Limb (tissue), 2 donors: ENCODE results near the gene PPP3CA.
"Not testable (repeated sequence)": the region's sequence is repeated elsewhere in the genome, so short reads cannot be mapped to it uniquely, and the experiment has no call there.

ENCODE experiments used
- DNase-seq, 2 donors: peaks; one replicate each; pipeline ENCODE4 v3.0.0-alpha.2; 2016; ENCODE audit errors: extremely low spot score in 2 of 2

Gene PPP3CA

DNA sequence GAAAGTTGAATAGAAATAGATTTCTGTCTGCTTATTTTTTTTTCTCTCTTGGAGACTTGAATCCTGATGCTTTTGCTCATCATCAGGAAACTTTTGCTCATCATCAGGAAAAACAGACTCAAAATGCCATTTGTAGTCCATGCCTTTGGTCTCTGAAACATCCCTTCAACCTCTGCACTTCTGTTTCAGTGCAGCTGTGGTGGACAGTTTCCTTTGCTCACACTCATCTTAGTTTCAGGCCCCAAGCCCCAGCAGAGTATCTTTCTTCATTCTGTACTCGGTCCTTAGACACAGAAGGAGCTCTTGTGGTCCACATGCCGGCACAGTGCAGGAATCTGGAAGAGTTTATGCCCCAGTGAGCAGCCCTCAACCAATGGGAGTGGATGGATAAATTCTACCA, 337.9 kb downstream of the PPP3CA start:
- DNase-seq: no peak

DNA sequence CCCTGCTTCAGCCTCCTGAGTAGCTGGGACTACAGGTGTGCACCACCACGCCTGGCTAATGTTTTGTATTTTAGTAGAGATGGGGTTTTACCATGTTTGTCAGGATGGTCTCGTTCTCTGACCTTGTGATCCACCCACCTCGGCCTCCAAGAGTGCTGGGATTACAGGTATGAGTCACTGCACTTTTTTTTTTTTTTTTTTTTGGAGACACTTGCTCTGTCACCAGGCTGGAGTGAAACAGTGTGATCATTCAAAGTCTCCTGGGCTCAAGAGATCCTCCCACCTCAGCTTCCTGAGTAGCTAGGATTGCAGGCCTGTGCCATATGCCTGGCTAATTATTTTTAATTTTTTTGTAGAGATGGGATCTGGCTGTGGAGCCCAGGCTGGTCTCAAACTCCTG, 338.8 kb downstream of the PPP3CA start:
- DNase-seq: no peak

DNA sequence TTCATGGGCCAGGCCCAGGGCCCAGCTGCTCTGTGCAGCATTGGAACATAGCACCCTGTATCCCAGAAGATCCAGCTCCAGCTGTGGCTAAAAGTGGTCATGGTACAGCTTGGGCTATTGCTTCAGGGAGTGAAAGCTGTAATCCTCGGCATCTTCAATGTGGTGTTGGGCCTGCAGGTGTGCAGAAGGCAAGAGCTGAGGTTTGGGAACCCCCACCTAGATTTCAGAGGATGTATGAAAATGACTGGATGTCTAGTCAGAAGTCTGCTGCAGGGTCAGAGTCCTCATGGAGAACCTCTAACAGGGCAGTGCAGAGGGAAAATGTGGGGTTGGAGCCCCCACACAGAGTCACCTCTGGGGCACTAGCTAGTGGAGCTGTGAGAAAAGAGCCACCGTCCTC, 341.7 kb downstream of the PPP3CA start:
- DNase-seq: no peak

DNA sequence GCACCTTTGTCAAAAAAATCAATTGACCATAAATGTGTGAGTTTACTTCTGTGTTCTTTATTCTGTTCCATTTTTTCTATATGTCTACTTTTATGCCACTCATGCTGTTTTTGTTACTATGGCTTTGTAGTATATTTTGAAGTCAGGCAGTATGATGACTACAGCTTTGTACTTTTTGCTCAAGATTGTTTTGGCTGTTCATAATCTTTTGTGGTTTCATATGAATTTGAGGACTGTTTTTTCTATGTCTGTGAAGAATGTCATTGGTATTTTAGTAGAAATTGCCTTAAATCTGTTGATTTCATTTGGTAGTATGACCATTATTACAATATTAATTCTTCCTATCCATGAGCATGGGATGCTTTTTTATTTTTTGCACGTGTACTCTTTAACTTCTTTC, 346.8 kb downstream of the PPP3CA start:
- DNase-seq: no peak

DNA sequence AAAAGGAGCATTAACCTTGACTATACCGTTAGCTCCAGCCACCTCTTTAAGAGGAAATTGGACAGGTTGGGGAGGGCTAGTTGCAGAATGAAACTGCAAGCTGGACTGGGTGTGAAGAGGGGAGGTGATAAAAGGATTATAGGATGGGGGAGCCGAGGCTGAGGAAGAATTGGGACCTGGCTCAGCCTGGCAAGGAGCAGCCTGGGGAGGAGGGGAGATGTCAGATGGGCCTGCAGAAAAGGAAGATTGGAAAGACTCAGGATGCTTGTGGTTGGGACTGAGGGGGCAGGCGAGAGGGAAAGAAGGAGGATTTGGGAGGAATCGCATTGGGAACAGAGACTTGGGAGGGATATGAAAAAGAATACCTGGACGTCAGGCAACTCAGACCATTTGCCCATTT, 351.7 kb downstream of the PPP3CA start:
- no peak for DNase-seq

DNA sequence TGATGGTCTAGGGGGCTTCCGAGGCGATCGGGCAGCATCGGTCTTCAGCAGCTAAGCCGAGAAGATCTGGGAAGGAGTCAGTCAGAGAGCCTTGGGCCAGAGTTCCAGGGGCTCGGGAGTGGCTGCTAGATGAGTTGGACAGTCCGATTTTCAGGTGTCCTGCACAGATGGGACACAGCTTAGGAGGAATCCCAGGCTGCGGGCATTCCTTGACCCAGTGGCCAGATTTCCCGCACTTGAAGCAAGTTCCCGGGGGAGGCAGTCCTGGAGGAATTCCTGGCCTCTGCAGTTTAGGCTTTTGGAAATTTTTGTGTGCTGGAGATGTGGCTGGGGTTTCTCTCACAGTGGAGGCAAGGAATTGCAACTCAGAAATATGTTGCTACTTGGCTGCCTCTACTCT, 352.3 kb downstream of the PPP3CA start:
- not testable (repeated sequence) for DNase-seq

DNA sequence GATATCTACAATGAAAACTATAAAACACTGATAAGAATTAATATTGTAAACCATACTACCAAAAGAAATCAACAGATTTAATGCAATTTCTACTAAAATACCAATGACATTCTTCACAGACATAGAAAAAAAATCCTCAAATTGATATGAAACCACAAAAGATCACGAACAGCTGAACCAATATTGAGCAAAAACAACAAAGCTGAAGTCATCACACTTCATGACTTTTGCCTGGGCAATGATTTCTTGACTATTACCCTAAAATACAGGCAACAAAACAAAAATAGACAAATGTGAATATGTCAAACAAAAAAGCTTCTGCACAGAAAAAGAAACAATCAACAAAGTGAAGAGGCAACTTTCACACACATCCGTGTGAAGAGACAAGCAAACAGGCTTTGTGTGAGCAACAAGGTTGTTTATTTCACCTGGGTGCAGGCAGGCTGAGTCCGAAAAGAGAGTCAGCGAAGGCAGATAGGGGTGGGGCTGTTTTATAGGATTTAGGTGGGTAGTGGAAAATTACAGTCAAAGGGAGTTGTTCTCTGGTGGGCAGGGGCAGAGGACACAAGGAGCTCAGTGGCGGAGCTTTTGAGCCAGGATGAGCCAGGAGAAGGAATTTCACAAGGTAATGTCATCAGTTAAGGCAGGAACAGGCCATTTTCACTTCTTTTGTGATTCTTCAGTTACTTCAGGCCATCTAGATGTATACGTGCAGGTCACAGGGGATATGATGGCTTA, 355.8 kb downstream of the PPP3CA start:
- not testable (repeated sequence) for DNase-seq

DNA sequence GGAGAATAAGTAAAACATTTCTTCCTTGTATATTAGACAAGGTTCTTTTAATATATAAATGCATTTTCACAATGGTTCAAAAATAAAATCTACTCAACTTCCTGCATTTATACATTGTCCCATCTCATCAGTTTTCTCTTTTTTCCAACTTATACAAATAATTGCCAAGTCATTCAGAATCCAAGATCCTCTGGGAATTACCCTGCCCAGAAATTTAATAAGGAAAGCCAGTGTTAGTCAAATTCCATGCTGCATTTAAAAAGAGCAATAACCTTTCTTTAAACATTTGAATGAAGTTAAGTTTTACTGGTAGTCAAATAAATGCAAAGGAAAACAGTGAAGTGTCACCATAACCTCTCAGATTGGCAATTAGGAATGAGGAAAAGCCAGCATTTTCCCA, 357.9 kb downstream of the PPP3CA start:
- no peak for DNase-seq

DNA sequence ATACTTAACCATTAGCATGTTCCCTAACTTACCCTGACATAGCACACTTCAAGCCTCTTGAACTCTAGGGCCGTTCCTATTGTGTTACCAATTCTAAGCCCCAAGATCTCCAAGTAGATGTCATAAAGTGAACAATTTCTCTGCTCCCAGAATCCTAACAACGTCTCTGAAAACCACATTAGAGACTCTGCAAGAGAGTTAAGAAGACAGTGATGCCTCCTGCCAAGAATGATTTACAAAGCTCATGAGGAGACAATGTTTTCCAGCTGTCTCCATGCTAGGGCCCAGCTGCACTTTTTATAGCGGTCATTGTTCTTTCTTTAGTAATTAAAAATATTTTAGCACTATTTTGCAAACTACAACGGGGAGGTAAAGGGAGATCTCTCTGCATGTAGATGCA, 358.4 kb downstream of the PPP3CA start:
- DNase-seq: no peak

DNA sequence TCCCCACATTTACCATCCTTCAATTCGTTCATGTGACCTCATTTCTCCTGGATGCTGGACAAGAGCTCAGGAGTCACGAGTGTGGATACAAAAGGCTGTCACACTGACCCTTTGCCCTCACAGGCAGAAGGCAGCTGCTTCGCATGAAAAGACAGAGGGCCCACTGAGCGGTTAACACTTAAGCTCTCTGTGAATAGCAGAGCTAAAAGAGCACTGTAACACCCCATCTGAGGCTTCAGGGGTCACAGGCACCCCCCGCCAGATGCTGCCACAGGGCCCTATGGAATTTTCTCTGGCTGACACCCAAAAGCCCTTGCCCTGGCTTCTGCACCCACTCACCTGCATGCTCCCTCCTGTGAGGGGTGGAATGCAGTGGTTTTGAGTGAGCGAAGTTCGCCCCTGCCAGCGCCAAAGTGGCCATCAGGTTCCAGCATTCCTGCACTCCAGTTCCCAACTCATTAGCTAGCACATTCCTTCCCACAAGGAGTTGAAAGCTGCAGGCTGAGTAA, 360.9 kb downstream of the PPP3CA start:
- DNase-seq: no peak

DNA sequence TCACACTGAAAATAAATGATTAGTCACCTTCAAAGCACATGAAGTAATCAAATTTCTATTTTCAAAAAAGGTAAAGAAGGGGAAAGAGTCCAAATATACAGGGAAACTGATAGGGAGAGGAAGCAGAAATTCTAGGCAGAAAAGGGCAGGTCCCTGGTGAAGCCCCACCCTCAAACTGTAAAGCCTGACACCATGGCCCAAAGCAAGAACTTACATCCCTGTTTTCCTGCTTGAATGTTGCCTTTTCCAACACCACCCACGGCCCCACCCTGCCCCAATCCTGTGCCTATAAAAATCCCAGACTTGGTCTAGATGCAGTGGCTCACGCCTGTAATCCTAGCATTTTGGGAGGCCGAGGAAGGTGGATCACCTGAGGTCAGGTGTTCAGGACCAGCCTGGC, 361.8 kb downstream of the PPP3CA start:
- no peak for DNase-seq

DNA sequence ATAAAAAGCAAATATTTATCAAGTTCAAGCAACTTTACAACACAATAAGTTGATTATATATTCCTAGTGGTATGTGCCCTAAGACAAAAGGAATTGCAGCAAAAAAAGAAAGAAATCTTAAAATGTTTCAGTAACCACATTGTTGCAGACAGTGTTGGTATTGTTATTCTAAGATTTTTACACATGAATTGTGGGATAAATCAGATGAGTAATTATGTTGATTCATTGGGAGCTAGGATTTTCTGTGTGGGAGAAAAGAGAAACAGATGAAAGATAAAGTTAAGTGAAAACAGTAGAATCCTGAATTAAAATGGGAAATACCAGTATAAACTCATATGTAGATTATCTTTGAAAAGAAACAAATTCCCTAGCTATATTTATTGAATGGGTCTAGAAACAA, 362.4 kb downstream of the PPP3CA start:
- DNase-seq: no peak

DNA sequence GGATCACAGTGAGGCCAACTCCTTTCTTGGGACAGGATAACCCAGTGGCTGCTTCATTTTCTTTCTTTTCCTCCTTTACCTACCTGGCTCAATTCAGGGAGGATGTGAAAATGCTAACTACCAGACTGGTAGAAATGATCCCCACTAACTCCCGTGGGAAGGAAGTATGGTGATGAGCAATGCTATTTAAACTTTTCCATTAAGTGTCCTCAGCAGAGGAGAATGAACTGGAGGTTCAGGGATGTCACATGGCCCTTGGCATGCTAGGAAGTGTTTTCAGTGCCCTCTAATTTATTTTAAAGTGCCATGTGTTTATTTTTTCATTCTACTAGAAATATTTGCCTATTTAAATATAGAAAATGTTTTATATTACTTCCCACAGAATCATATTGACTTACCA, 363.9 kb downstream of the PPP3CA start:
- DNase-seq: no peak

DNA sequence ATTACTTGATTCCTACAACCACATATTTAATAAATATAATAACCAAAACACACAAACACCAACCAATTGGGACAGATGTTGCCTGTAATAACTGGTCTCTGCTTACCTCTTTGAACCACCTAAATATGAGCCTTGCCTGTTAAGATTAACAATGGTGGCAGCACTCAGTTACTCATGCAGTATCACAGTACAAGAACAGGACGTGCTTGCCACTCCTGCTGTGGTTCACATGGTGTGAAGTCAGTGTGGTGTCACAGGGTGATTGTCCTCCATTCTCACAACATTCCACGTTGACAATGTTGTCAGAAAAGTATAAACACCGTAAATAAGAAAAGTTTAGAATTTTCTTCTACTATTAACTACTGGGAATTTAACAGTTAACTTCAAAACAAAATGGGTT, 365.0 kb downstream of the PPP3CA start:
- DNase-seq: no peak

DNA sequence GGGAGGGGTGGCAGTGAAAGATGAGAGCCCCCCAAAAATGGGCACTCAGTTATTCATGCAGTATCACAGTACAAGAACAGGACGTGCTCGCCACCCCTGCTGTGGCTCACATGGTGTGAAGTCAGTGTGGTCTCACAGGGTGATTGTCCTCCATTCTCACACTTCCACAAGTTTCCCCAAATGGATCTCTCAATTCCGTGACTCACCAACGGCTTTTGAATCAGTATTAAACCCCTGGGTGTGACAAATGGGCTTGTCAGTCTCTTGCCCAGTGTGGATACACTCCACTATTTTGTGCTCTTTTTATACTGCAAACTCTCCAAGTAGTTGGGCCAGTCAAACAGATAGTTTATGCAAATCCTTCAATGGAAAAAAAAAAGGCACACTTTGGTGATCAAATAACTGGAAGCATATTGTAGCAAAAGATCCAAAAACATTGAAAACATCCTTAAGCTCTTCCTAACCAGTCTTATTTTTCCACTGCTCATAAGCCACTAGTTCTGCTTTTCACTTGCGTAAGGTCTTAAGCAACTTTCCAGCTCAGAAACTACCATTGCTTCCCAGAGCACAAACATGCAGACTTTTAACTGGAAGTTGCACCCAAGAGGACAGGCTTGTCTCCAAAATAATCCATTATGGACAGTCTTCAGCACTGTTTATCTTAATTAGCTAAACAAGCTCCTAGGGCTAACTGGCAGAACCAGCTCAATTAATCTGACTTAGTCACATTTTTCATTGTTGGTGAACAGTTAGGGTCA, 365.7 kb downstream of the PPP3CA start:
- peak in 1 of 2 donors; percentile 27 for DNase-seq

DNA sequence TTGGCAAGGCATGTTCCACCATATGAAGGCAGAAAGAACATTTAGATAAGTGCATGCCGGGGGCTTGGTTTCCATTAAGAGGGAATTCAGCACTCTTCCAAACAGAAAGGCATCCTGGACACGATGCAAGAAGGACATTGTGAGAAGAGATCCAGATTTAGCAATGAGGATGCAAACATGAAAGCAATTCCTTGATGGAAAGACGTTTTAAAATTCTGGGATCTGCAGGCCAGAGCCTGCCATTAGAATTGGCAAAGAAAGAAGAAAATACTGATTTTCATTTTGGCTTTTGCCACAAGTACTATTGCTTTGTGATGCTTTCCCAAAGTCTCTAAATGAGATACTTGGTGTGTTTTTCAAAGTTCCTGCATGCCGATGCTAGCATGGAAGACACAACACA, 367.6 kb downstream of the PPP3CA start:
- peak in 1 of 2 donors; percentile 34 for DNase-seq

DNA sequence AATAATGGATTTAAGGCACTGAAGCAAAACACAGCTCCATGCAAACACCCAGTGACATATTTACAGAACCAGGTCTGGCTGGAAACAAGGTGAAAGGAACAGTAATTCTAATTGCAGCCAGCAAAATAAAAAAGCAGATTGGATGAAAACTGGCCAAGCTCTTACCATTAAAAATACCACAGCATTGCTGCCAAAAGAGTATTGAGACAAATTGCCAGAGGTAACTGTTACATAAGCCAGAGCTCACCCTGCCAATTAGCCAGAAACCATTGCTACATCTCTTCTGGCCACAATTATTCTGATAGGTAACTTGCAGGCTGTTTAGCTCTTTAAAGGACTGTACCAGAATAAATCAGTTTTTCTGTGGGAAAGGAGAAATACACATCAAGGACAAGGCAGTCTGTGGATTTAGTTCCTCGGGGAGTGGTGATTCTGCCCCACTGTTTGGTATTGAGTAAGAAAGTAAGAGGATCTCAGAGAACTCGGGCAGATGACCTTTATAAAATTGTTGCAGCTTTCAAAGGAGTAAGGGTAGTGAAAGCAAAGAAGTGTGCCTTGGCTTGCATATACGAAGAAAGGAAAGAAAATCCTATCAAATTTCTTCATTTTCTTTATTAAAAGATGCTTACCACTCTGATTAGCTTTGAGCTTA, 369.5 kb downstream of the PPP3CA start:
- no peak for DNase-seq

DNA sequence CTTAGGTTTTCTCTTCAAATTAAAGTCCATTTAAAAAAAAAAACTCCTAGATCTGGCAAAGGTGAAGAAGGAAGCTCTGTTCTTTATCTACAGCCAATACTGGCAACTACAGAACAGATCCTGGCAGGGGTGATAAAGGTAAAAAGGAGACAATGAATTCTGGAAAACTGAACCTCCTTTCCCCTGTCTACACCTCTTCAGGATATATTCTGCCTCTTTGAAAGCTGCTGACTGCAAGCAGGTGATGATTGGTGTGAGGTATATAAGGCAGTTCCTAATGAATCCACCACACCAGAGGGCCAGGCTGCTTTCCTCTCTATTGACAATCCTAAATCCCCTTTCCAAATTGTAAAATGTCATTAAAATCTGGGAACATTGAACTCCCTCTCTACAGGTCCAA, 370.1 kb downstream of the PPP3CA start:
- no peak for DNase-seq
